CD4-positive, alpha-beta T cell (primary cell): ENCODE measurements around the gene RNF32. TPM values are rescaled to one million over a fixed set of nuclear protein-coding genes. Genes with fewer than 3 reads are reported as not detected.

Experiments used
- ATAC-seq: fragments of 200-7000 bp; cut with Tn5 transposase; one replicate; pipeline ENCODE4 v1.10.0; 2022; ENCODE audit warnings: mild to moderate bottlenecking; ENCODE audit not compliant: poor library complexity
- CTCF ChIA-PET: fragments of 350-600 bp; sonication (Branson Sonifier 250); formaldehyde crosslinking; loops from one replicate; lab custom pipeline; 2021; ENCODE audit warnings: antibody characterized with exemption, inconsistent platforms; lab: Charles Lee
- POLR2A ChIA-PET: fragments of 350-600 bp; sonication (Branson Sonifier 250); formaldehyde crosslinking; loops from one replicate; lab custom pipeline; 2021; ENCODE audit warnings: antibody characterized with exemption, inconsistent platforms; lab: Charles Lee
- DNase-seq, 14 experiments: peaks; one replicate each; pipeline ENCODE4 v3.0.0-alpha.2; 2013 to 2020; ENCODE audit warnings: mixed read lengths in 2 of 14
- H3K27ac ChIP-seq, 2 donors: one replicate each; pipeline versions ENCODE4 v1.5.1 to v1.7.0; 2013; ENCODE audit warnings: low read length in 2 of 2, low read depth in 1 of 2, mild to moderate bottlenecking in 1 of 2
- H3K27me3 ChIP-seq, 2 experiments: 1 replicate in 1 of 2; 2 replicates in 1 of 2; pipeline versions ENCODE4 v1.6.1 to v1.7.0; 2013; ENCODE audit warnings: low read length in 2 of 2, control low read depth in 1 of 2, mild to moderate bottlenecking in 1 of 2, moderate library complexity in 1 of 2; ENCODE audit not compliant: insufficient read depth in 2 of 2, control insufficient read depth in 1 of 2
- H3K36me3 ChIP-seq: one replicate; pipeline ENCODE4 v1.6.1; 2013; ENCODE audit warnings: low read length, control low read depth; ENCODE audit not compliant: insufficient read depth
- H3K4me1 ChIP-seq: one replicate; pipeline ENCODE4 v1.6.1; 2013; ENCODE audit warnings: low read length, control low read depth; ENCODE audit not compliant: insufficient read depth
- H3K4me3 ChIP-seq: one replicate; pipeline ENCODE4 v1.5.1; 2013; ENCODE audit warnings: mild to moderate bottlenecking, low read length, moderate library complexity
- H3K9me3 ChIP-seq, 2 experiments: 1 replicate in 1 of 2; 2 replicates in 1 of 2; pipeline versions ENCODE4 v1.6.1 to v1.7.0; 2013; ENCODE audit warnings: low read length in 2 of 2, mild to moderate bottlenecking in 2 of 2, control low read depth in 1 of 2, moderate library complexity in 1 of 2; ENCODE audit not compliant: control insufficient read depth in 1 of 2, insufficient read depth in 1 of 2
- H3K27ac Mint-ChIP-seq: one replicate; pipeline ENCODE4 v1.8.0; 2020; ENCODE audit warnings: mixed read lengths
- H3K27me3 Mint-ChIP-seq: one replicate; pipeline ENCODE4 v1.8.0; 2021; ENCODE audit warnings: mixed read lengths
- H3K36me3 Mint-ChIP-seq: one replicate; pipeline ENCODE4 v1.8.0; 2021; ENCODE audit warnings: low read depth, mixed read lengths
- H3K4me1 Mint-ChIP-seq: one replicate; pipeline ENCODE4 v1.8.0; 2021; ENCODE audit warnings: low read depth, mixed read lengths
- H3K4me3 Mint-ChIP-seq: one replicate; pipeline ENCODE4 v1.8.0; 2020; ENCODE audit warnings: mild to moderate bottlenecking, mixed read lengths
- H3K9me3 Mint-ChIP-seq: one replicate; pipeline ENCODE4 v1.8.0; 2020; ENCODE audit warnings: mixed read lengths
- intact Hi-C, 2 experiments: fragments of 100-400 bp; cut with DNase I in 1 of 2; cut with micrococcal nuclease in 1 of 2; formaldehyde crosslinking; loops; one replicate each; pipeline versions ENCODE4 v1.15.1 to v1.9.0; 2023 to 2025; cut with DNase I, micrococcal nuclease
- total RNA-seq, 174 experiments: library from RNA in 2 of 174; stranded (reverse) in 2 of 174; gene quantifications; one replicate each; pipeline ENCODE4 v1.2.3 and lab custom pipeline; 2021 to 2026
- TF ChIP-seq, protein P1 (sequence below): fragments of 200-600 bp; IDR thresholded peaks from one replicate; pipeline ENCODE4 v1.8.0; 2022; ENCODE audit warnings: antibody characterized with exemption, mild to moderate bottlenecking

RNF32 gene
- total RNA-seq, 2 experiments from 2014 or later = 0.99 TPM; not detected in 1

- no peak overlapping the region for H3K4me3 ChIP-seq
- H3K27ac Mint-ChIP-seq = no peak overlapping the region
- H3K4me3 Mint-ChIP-seq = no peak overlapping the region
- TF ChIP-seq, protein P1, sequence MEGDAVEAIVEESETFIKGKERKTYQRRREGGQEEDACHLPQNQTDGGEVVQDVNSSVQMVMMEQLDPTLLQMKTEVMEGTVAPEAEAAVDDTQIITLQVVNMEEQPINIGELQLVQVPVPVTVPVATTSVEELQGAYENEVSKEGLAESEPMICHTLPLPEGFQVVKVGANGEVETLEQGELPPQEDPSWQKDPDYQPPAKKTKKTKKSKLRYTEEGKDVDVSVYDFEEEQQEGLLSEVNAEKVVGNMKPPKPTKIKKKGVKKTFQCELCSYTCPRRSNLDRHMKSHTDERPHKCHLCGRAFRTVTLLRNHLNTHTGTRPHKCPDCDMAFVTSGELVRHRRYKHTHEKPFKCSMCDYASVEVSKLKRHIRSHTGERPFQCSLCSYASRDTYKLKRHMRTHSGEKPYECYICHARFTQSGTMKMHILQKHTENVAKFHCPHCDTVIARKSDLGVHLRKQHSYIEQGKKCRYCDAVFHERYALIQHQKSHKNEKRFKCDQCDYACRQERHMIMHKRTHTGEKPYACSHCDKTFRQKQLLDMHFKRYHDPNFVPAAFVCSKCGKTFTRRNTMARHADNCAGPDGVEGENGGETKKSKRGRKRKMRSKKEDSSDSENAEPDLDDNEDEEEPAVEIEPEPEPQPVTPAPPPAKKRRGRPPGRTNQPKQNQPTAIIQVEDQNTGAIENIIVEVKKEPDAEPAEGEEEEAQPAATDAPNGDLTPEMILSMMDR = no peak
- H3K36me3 Mint-ChIP-seq = no peaks in the 10 kb centered on the region
- H3K27me3 Mint-ChIP-seq = peaks cover 31% of the 10 kb centered on the region
- DNase-seq = no peak
- no peak for ATAC-seq
- H3K36me3 ChIP-seq = no peaks in the 10 kb centered on the region
- intact Hi-C loops = no loop called here
- no peak overlapping the region for H3K27ac ChIP-seq
- ChIA-PET CTCF (no interaction called here), POLR2A (no interaction called here)
- H3K9me3 Mint-ChIP-seq = no peaks in the 10 kb centered on the region
- no peaks in the 10 kb centered on the region for H3K4me1 Mint-ChIP-seq
- H3K9me3 ChIP-seq = no peaks in the 10 kb centered on the region
- no peaks in the 10 kb centered on the region for H3K27me3 ChIP-seq
- no peaks in the 10 kb centered on the region for H3K4me1 ChIP-seq
Observed at GRCh38 chr7:156657681-156658080, 17.1 kb downstream of the RNF32 start.

GRCh38 chr7:156659203-156659602 lies 18.6 kb downstream of the RNF32 start:
- DNase-seq (no peak), ATAC-seq (no peak)
- Mint-ChIP-seq H3K27me3 (peaks cover 21% of the 10 kb centered on the region), H3K4me1 (no peaks in the 10 kb centered on the region), H3K36me3 (no peaks in the 10 kb centered on the region), H3K4me3 (no peak overlapping the region), H3K27ac (no peak overlapping the region), H3K9me3 (no peaks in the 10 kb centered on the region)
- Histone ChIP-seq H3K4me1 (no peaks in the 10 kb centered on the region), H3K27me3 (no peaks in the 10 kb centered on the region), H3K36me3 (no peaks in the 10 kb centered on the region), H3K4me3 (no peak overlapping the region), H3K9me3 (no peaks in the 10 kb centered on the region), H3K27ac (no peak overlapping the region)
- CTCF ChIA-PET = no interaction called here
- POLR2A ChIA-PET = no interaction called here
- TF ChIP-seq, protein P1 = no peak
- intact Hi-C loops = no loop called here

- no peaks in the 10 kb centered on the region for H3K9me3 ChIP-seq
- no peak for ATAC-seq
- no peaks in the 10 kb centered on the region for H3K9me3 Mint-ChIP-seq
- peaks cover 17% of the 10 kb centered on the region for H3K27me3 Mint-ChIP-seq
- no peaks in the 10 kb centered on the region for H3K4me1 Mint-ChIP-seq
- no peaks in the 10 kb centered on the region for H3K4me1 ChIP-seq
- no peak for DNase-seq
- H3K27me3 ChIP-seq = no peaks in the 10 kb centered on the region
- no peak overlapping the region for H3K27ac ChIP-seq
- TF ChIP-seq, protein P1 = no peak
- intact Hi-C loops = no loop called here
- H3K4me3 ChIP-seq = no peak overlapping the region
- no peak overlapping the region for H3K4me3 Mint-ChIP-seq
- H3K27ac Mint-ChIP-seq = no peak overlapping the region
- H3K36me3 ChIP-seq = no peaks in the 10 kb centered on the region
- CTCF ChIA-PET = no interaction called here
- no peaks in the 10 kb centered on the region for H3K36me3 Mint-ChIP-seq
- POLR2A ChIA-PET = no interaction called here
Observed at GRCh38 chr7:156659961-156660360, 19.4 kb downstream of the RNF32 start.
